Testis (tissue), 2 donors: ENCODE data around the gene CD59.

Experiments used
- CTCF ChIP-seq, 3 experiments: fragments of 450-650 bp in 2 of 3; fragments of 200-600 bp in 1 of 3; sonication (generic) in 1 of 3; IDR thresholded peaks; one replicate each; pipeline ENCODE4 v1.5.1; 2016 to 2019; ENCODE audit warnings: antibody characterized with exemption in 3 of 3, mild to moderate bottlenecking in 2 of 3, moderate library complexity in 1 of 3
- POLR2A ChIP-seq: fragments of 450-650 bp; IDR thresholded peaks from one replicate; pipeline ENCODE4 v1.6.1; 2017; ENCODE audit warnings: antibody characterized with exemption, mild to moderate bottlenecking, moderate library complexity

- TF ChIP-seq CTCF (IDR thresholded peaks at IDR 0.05): peak in 1 of 3 experiments; percentile 6
- no peak for TF ChIP-seq POLR2A
These were observed 714 bp downstream of the CD59 start for GRCh38 chr11:33735271-33736147.
